Stomach (tissue), 4 donors: ENCODE data around the gene EPHA6.
A peak's percentile ranks its signal among the peaks of the same experiment; 100 is the strongest.

Experiments used
- EP300 ChIP-seq: sonication (generic); formaldehyde crosslinking; IDR thresholded peaks from one replicate; pipeline ENCODE4 v1.6.1; 2017; ENCODE audit warnings: antibody characterized with exemption
- POLR2A ChIP-seq, 4 donors: fragments of 450-650 bp; IDR thresholded peaks; one replicate each; pipeline ENCODE4 v1.6.1; 2016; ENCODE audit warnings: antibody characterized with exemption in 4 of 4, control low read depth in 2 of 4, mild to moderate bottlenecking in 1 of 4, moderate library complexity in 1 of 4
- POLR2AphosphoS5 ChIP-seq, 3 donors: sonication (generic); formaldehyde crosslinking; IDR thresholded peaks; one replicate each; pipeline ENCODE4 v1.6.1; 2016; ENCODE audit warnings: antibody characterized with exemption in 3 of 3
- TF ChIP-seq, protein P1 (sequence below), 7 experiments: fragments of 450-650 bp in 4 of 7; fragments of 200-600 bp in 3 of 7; sonication (generic) in 3 of 7; IDR thresholded peaks; one replicate each; pipeline ENCODE4 v1.5.1; 2016 to 2019; ENCODE audit warnings: antibody characterized with exemption in 7 of 7, control low read depth in 2 of 7, mild to moderate bottlenecking in 1 of 7

DNA sequence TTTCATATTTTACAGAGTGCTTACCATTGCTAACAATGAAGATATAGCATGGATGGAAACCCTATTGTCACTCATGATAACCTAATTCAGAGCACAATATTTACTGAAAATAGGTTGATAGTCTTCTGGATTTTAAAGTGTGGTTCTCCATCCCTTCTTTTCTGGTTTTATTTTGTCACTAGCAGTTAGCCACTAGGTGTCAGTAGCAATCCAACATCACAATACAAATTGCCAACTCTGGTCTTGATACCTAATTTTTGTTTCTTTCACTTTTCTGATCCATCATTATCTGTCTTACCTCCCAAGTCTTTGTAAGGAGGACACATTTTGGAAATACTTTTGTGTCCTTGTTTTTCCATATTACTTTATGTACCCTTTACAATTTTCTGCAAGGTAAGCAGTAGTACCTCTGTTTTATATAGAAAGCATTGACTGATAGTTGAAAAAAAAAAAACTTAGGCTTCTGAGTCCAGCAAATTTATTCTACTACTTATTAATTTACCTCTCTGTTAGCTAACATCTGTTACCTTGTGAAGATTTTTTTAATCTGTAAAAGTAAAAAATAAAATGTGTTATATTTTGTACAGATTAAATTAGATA is 979.1 kb downstream of the EPHA6 start:
- TF ChIP-seq, protein P1, sequence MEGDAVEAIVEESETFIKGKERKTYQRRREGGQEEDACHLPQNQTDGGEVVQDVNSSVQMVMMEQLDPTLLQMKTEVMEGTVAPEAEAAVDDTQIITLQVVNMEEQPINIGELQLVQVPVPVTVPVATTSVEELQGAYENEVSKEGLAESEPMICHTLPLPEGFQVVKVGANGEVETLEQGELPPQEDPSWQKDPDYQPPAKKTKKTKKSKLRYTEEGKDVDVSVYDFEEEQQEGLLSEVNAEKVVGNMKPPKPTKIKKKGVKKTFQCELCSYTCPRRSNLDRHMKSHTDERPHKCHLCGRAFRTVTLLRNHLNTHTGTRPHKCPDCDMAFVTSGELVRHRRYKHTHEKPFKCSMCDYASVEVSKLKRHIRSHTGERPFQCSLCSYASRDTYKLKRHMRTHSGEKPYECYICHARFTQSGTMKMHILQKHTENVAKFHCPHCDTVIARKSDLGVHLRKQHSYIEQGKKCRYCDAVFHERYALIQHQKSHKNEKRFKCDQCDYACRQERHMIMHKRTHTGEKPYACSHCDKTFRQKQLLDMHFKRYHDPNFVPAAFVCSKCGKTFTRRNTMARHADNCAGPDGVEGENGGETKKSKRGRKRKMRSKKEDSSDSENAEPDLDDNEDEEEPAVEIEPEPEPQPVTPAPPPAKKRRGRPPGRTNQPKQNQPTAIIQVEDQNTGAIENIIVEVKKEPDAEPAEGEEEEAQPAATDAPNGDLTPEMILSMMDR (IDR thresholded peaks at IDR 0.05) = peak in 5 of 7 experiments; percentile 64 to 83 (median 79)
- TF ChIP-seq POLR2A (IDR thresholded peaks at IDR 0.05) = no peak
- no peak for TF ChIP-seq POLR2AphosphoS5 (IDR thresholded peaks at IDR 0.05)
- TF ChIP-seq EP300 = no peak
